SK-N-SH (cell line): ENCODE results near the gene SLC2A13.

ENCODE experiments used
- CTCF ChIP-seq: fragments of 200-600 bp; sonication (generic); IDR thresholded peaks from 2 replicates; pipeline ENCODE4 v1.6.1; 2017; ENCODE audit warnings: antibody characterized with exemption, mild to moderate bottlenecking, moderate library complexity
- EP300 ChIP-seq, 2 experiments: IDR thresholded peaks; 2 replicates each; pipeline versions ENCODE4 v1.4.0 to v1.6.1; 2012; ENCODE audit warnings: borderline replicate concordance in 1 of 2, low read depth in 1 of 2, low read length in 1 of 2
- EZH2phosphoT487 ChIP-seq: fragments of 200-600 bp; sonication (generic); IDR thresholded peaks from 2 replicates; pipeline ENCODE4 v1.6.1; 2017; ENCODE audit warnings: low read depth, mixed run types, mild to moderate bottlenecking, antibody characterized with exemption, moderate library complexity, borderline replicate concordance
- NRF1 ChIP-seq: IDR thresholded peaks from 2 replicates; pipeline ENCODE4 v1.6.1; 2012; ENCODE audit warnings: low read depth, mild to moderate bottlenecking, low read length
- RAD21 ChIP-seq: IDR thresholded peaks from 2 replicates; pipeline ENCODE4 v1.6.1; 2012; ENCODE audit warnings: mild to moderate bottlenecking, low read length
- RCOR1 ChIP-seq: fragments of 150-350 bp; IDR thresholded peaks from 2 replicates; pipeline ENCODE4 v1.6.1; 2017; ENCODE audit warnings: antibody characterized with exemption, low read length
- TF ChIP-seq, protein P1 (sequence below): fragments of 150-350 bp; IDR thresholded peaks from 2 replicates; pipeline ENCODE4 v1.6.1; 2017; ENCODE audit warnings: antibody characterized with exemption, low read length, low read depth, borderline replicate concordance
- TF ChIP-seq, protein P2 (sequence below): IDR thresholded peaks from 2 replicates; pipeline ENCODE4 v1.4.0; 2012; ENCODE audit warnings: low read depth, borderline replicate concordance
- TF ChIP-seq, protein P3 (sequence below): IDR thresholded peaks from 2 replicates; pipeline ENCODE4; 2012

DNA sequence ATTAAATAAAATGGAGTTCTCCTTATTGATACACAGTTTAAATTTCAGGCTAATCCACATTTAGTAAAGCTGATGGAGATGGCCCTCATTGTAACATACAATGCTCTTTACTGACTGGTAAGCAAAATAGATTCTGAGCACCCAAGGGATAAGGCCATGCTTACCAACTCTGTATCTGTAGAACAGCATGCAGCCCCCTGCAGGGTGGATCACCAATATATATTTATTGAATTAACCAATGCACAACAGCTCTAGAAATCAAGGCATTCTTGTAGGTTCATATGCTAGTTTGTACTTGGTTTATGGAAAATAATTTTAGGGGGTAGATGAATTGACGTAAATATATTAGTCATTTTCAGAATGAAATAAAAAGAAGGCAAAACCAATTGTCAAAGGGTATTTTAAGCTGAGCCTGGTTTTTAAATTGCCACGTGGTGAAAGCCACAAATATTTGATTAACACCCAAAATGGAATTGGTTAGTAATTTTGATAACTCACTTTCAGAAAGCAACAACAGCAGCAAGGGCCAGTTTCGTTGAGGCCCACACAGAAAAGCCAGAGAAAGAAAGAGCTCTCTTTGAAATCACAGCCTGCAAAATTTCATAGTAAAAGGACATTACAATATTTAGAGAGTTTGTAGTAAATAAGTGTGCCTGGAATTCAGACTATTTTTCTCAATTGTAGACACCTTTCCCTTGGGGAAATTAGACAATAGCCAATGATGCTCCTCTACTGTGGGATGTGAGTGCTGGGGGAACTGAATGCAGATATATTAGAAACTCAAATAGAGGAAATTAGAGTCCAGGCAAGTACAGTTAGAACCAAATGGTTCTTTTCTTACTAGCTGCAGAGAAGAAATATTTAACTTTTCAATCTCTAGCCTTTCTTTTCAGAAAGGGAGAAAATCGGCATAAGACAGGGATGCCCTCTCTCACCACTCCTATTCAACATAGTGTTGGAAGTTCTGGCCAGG, 270.1 kb downstream of the SLC2A13 start:
- TF ChIP-seq, protein P1, sequence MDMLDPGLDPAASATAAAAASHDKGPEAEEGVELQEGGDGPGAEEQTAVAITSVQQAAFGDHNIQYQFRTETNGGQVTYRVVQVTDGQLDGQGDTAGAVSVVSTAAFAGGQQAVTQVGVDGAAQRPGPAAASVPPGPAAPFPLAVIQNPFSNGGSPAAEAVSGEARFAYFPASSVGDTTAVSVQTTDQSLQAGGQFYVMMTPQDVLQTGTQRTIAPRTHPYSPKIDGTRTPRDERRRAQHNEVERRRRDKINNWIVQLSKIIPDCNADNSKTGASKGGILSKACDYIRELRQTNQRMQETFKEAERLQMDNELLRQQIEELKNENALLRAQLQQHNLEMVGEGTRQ: no peak
- TF ChIP-seq, protein P2, sequence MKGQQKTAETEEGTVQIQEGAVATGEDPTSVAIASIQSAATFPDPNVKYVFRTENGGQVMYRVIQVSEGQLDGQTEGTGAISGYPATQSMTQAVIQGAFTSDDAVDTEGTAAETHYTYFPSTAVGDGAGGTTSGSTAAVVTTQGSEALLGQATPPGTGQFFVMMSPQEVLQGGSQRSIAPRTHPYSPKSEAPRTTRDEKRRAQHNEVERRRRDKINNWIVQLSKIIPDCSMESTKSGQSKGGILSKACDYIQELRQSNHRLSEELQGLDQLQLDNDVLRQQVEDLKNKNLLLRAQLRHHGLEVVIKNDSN: no peak
- TF ChIP-seq CTCF: no peak
- no peak for TF ChIP-seq RAD21
- TF ChIP-seq, protein P3, sequence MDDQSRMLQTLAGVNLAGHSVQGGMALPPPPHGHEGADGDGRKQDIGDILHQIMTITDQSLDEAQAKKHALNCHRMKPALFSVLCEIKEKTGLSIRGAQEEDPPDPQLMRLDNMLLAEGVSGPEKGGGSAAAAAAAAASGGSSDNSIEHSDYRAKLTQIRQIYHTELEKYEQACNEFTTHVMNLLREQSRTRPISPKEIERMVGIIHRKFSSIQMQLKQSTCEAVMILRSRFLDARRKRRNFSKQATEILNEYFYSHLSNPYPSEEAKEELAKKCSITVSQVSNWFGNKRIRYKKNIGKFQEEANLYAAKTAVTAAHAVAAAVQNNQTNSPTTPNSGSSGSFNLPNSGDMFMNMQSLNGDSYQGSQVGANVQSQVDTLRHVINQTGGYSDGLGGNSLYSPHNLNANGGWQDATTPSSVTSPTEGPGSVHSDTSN: no peak
- TF ChIP-seq RCOR1: no peak
- TF ChIP-seq NRF1: no peak
- no peak for TF ChIP-seq EP300 (IDR thresholded peaks at IDR 0.05; ENCODE audit: borderline replicate concordance in 1 of 2, low read depth in 1 of 2, low read length in 1 of 2)
- TF ChIP-seq EZH2phosphoT487: no peak
